Thymus (tissue), 11 donors: ENCODE data around the gene COX10. TPM values are rescaled to one million over a fixed set of nuclear protein-coding genes. Genes with fewer than 3 reads are reported as not detected.

ENCODE experiments used
- DNase-seq, 9 donors: peaks; one replicate each; pipeline ENCODE4 v3.0.0-alpha.2; 2013; ENCODE audit warnings: low spot score in 9 of 9, low read depth in 6 of 9, missing footprints in 1 of 9
- H3K27ac ChIP-seq, 2 donors: one replicate each; pipeline ENCODE4 v1.5.1; 2013; ENCODE audit warnings: control low read depth in 1 of 2, low read depth in 1 of 2, low read length in 1 of 2, mild to moderate bottlenecking in 1 of 2, moderate library complexity in 1 of 2
- H3K27me3 ChIP-seq, 2 donors: one replicate each; pipeline ENCODE4 v1.5.1; 2013; ENCODE audit warnings: low read length in 1 of 2; ENCODE audit not compliant: control insufficient read depth in 2 of 2, insufficient read depth in 1 of 2
- H3K36me3 ChIP-seq, 2 donors: one replicate each; pipeline ENCODE4 v1.5.1; 2013; ENCODE audit warnings: low read length in 1 of 2, mild to moderate bottlenecking in 1 of 2, moderate library complexity in 1 of 2; ENCODE audit not compliant: control insufficient read depth in 2 of 2, insufficient read depth in 2 of 2
- H3K4me1 ChIP-seq, 2 donors: one replicate each; pipeline ENCODE4 v1.5.1; 2013; ENCODE audit warnings: low read length in 2 of 2; ENCODE audit not compliant: control insufficient read depth in 2 of 2, insufficient read depth in 2 of 2
- H3K4me3 ChIP-seq, 2 donors: one replicate each; pipeline ENCODE4 v1.5.1; 2013; ENCODE audit warnings: low read length in 2 of 2, control low read depth in 1 of 2, mild to moderate bottlenecking in 1 of 2
- H3K9me3 ChIP-seq, 2 donors: one replicate each; pipeline ENCODE4 v1.5.1; 2013; ENCODE audit warnings: low read length in 1 of 2, mild to moderate bottlenecking in 1 of 2; ENCODE audit not compliant: control insufficient read depth in 2 of 2, insufficient read depth in 1 of 2
- WGBS: extraction: QIAGEN DNeasy Blood & Tissue Kit; methylation state at CpG from one replicate; pipeline ENCODE4 v1.1.7; 2013; 5-methylcytosine and 5-hydroxymethylcytosine counted together
- polyA plus RNA-seq: library from polyadenylated mRNA; stranded (reverse); fragments of 200-250 nt; gene quantifications from one replicate; pipeline ENCODE4 v1.2.3, GENCODE V29; 2013
- total RNA-seq: library from RNA; stranded (reverse); fragments of 120-200 nt; gene quantifications from one replicate; pipeline ENCODE4 v1.2.4, GENCODE V29; 2013
- donor health status: healthy.

The COX10 gene
- total and polyA plus RNA-seq, 2 donors: 6.2 to 10.0 TPM

- Histone ChIP-seq H3K36me3 (peaks cover 0 to 3% of the 10 kb centered on the region in 2 donors), H3K27me3 (no peaks in the 10 kb centered on the region), H3K9me3 (no peaks in the 10 kb centered on the region), H3K4me1 (no peaks in the 10 kb centered on the region), H3K27ac (no peak overlapping the region), H3K4me3 (no peak overlapping the region)
- WGBS: 96% methylated on average over 8 of the region's 8 CpGs
- DNase-seq: no peak
Measured at GRCh38 chr17:14103836-14104235, 34.5 kb downstream of the COX10 start.

- Histone ChIP-seq H3K4me1 (no peaks in the 10 kb centered on the region), H3K27ac (no peak overlapping the region), H3K36me3 (peaks cover 0 to 3% of the 10 kb centered on the region in 2 donors), H3K9me3 (no peaks in the 10 kb centered on the region), H3K4me3 (no peak overlapping the region), H3K27me3 (no peaks in the 10 kb centered on the region)
- 64% methylated on average over 3 of the region's 3 CpGs for WGBS
- no peak for DNase-seq
Measured at GRCh38 chr17:14104734-14105133, 35.4 kb downstream of the COX10 start.

- Histone ChIP-seq H3K4me1 (no peaks in the 10 kb centered on the region), H3K27ac (no peak overlapping the region), H3K4me3 (no peak overlapping the region), H3K9me3 (no peaks in the 10 kb centered on the region), H3K36me3 (no peaks in the 10 kb centered on the region), H3K27me3 (no peaks in the 10 kb centered on the region)
- no peak for DNase-seq
Measured at GRCh38 chr17:14107889-14108288, 38.6 kb downstream of the COX10 start.

GRCh38 chr17:14112407-14112806 lies 43.1 kb downstream of the COX10 start:
- Histone ChIP-seq H3K9me3 (no peaks in the 10 kb centered on the region), H3K4me3 (no peak overlapping the region), H3K36me3 (no peaks in the 10 kb centered on the region), H3K27me3 (no peaks in the 10 kb centered on the region), H3K4me1 (no peaks in the 10 kb centered on the region), H3K27ac (no peak overlapping the region)
- 100% methylated on average over 2 of the region's 2 CpGs for WGBS
- no peak for DNase-seq

- no peaks in the 10 kb centered on the region for H3K4me1 ChIP-seq
- H3K27me3 ChIP-seq: no peaks in the 10 kb centered on the region
- WGBS: 99% methylated on average over 1 of the region's 1 CpG
- H3K36me3 ChIP-seq: no peaks in the 10 kb centered on the region
- H3K9me3 ChIP-seq: no peaks in the 10 kb centered on the region
- H3K4me3 ChIP-seq: no peak overlapping the region
- DNase-seq: no peak
- no peak overlapping the region for H3K27ac ChIP-seq
Measured at GRCh38 chr17:14113137-14113536, 43.8 kb downstream of the COX10 start.

- 96% methylated on average over 4 of the region's 4 CpGs for WGBS
- H3K4me1 ChIP-seq: no peaks in the 10 kb centered on the region
- no peaks in the 10 kb centered on the region for H3K27me3 ChIP-seq
- H3K36me3 ChIP-seq: no peaks in the 10 kb centered on the region
- no peak for DNase-seq
- H3K4me3 ChIP-seq: no peak overlapping the region
- H3K9me3 ChIP-seq: no peaks in the 10 kb centered on the region
- no peak overlapping the region for H3K27ac ChIP-seq
Measured at GRCh38 chr17:14116263-14117024, 47.1 kb downstream of the COX10 start.

- no peaks in the 10 kb centered on the region for H3K27me3 ChIP-seq
- peaks cover 0 to 3% of the 10 kb centered on the region in 2 donors for H3K4me1 ChIP-seq
- H3K36me3 ChIP-seq: no peaks in the 10 kb centered on the region
- DNase-seq: no peak
- no peak overlapping the region for H3K27ac ChIP-seq
- WGBS: 98% methylated on average over 2 of the region's 2 CpGs
- H3K4me3 ChIP-seq: no peak overlapping the region
- H3K9me3 ChIP-seq: no peaks in the 10 kb centered on the region
Measured at GRCh38 chr17:14118951-14119350, 49.6 kb downstream of the COX10 start.

DNA sequence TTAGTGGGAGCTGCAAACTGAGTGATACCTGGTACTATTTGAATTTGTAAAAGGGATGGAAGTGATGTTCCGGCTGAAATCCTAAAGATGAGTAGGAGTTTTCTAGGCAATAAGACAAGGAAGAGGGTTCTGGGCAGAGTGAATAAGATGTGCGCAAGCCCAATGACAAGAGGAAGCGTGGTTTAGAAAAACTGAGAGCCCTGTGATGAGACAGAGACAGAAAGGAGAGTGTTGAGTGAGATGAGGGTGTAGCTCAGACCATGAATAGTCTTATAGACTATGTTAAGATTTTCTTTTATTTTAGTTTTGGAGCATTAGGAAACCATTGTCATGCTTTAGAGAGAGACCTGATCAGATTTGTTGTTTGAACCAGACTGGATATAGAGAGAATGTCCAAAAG lies 50.2 kb downstream of the COX10 start:
- no peak for DNase-seq
- no peak overlapping the region for H3K27ac ChIP-seq
- no peak overlapping the region for H3K4me3 ChIP-seq
- H3K27me3 ChIP-seq: no peaks in the 10 kb centered on the region
- H3K4me1 ChIP-seq: peaks cover 0 to 3% of the 10 kb centered on the region in 2 donors
- no peaks in the 10 kb centered on the region for H3K9me3 ChIP-seq
- no peaks in the 10 kb centered on the region for H3K36me3 ChIP-seq
- 95% methylated on average over 3 of the region's 3 CpGs for WGBS

DNA sequence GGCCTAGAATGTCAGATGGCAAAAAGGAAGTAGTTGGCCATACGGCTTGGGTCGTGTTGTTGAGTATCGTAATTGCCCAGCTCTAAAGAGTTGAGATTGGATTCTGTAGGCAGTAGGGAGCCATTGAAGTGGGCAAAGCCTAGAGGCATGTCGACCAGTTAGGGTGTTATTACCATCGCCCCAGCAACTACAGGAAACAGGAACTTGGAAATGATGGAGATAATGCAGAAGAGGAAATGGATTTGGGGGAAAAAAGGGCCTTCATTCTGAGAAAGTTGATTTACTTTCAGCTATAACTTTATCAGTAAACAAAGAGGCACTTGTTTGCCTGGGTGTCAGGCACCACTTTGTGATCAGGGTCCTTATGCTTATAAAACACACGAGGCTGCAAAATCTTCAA lies 52.6 kb downstream of the COX10 start:
- 86% methylated on average over 6 of the region's 6 CpGs for WGBS
- Histone ChIP-seq H3K27ac (no peak overlapping the region), H3K4me3 (no peak overlapping the region), H3K36me3 (no peaks in the 10 kb centered on the region), H3K9me3 (no peaks in the 10 kb centered on the region), H3K4me1 (peaks cover 0 to 3% of the 10 kb centered on the region in 2 donors), H3K27me3 (no peaks in the 10 kb centered on the region)
- DNase-seq: no peak
